ENCODE data around the gene FAM43B. TPM values are rescaled to one million over a fixed set of nuclear protein-coding genes. Genes with fewer than 3 reads are reported as not detected.

The FAM43B gene
- polyA plus RNA-seq, 12 donors = 0.34 to 1.6 (median 0.77) TPM; not detected in 2

- peak; percentile 35 for DNase-seq
Observed at GRCh38 chr1:20589331-20590278, 37.2 kb downstream of the FAM43B start.

- DNase-seq = no peak
Observed at GRCh38 chr1:20590306-20590777, 38.0 kb downstream of the FAM43B start.

GRCh38 chr1:20593756-20594155, 41.4 kb downstream of the FAM43B start:
- DNase-seq = no peak

- no peak for DNase-seq
Observed at GRCh38 chr1:20594746-20595145, 42.4 kb downstream of the FAM43B start.

GRCh38 chr1:20596106-20596505, 43.7 kb downstream of the FAM43B start:
- DNase-seq = no peak

GRCh38 chr1:20597650-20598049, 45.3 kb downstream of the FAM43B start:
- DNase-seq = no peak

- DNase-seq = no peak
Observed at GRCh38 chr1:20600156-20600555, 47.8 kb downstream of the FAM43B start.

GRCh38 chr1:20601129-20601825, 48.9 kb downstream of the FAM43B start:
- DNase-seq = no peak

- no peak for DNase-seq
Observed at GRCh38 chr1:20602851-20603450, 50.6 kb downstream of the FAM43B start.

GRCh38 chr1:20603504-20604464, 51.4 kb downstream of the FAM43B start:
- no peak for DNase-seq

Other genes with a start within 250 kb of the FAM43B start
- 10 to 100 TPM in 2 of 12 donors, 1 to 10 TPM in 9, not detected in 1; 4.8 to 40.8 (median 5.9) TPM for gene CAMK2N1, start 66.4 kb upstream of the FAM43B start, polyA plus RNA-seq (ENCODE audit: insufficient read length in 12 of 12)
- 10 to 100 TPM in 11 of 12 donors, not detected in 1; 14.3 to 22.1 (median 18.6) TPM for gene MUL1, start 44.4 kb upstream of the FAM43B start, polyA plus RNA-seq (ENCODE audit: insufficient read length in 12 of 12)
- gene CDA, start 36.5 kb downstream of the FAM43B start, polyA plus RNA-seq (ENCODE audit: insufficient read length in 12 of 12) = 1 to 10 TPM in 1 of 12 donors, under 1 TPM in 9, not detected in 2; 0.32 to 5.8 (median 0.49) TPM
- gene PINK1, start 80.9 kb downstream of the FAM43B start, polyA plus RNA-seq (ENCODE audit: insufficient read length in 12 of 12) = 10 to 100 TPM in 11 of 12 donors, not detected in 1; 30.7 to 43.5 (median 38.7) TPM
- 100 to 1,000 TPM in 10 of 12 donors, 10 to 100 TPM in 1, not detected in 1; 89.4 to 160 (median 125) TPM for gene DDOST, start 108.8 kb downstream of the FAM43B start, polyA plus RNA-seq (ENCODE audit: insufficient read length in 12 of 12)
- 1 to 10 TPM in 10 of 12 donors, not detected in 2; 1.3 to 4.1 (median 2.5) TPM for gene KIF17, start 165.4 kb downstream of the FAM43B start, polyA plus RNA-seq (ENCODE audit: insufficient read length in 12 of 12)
- gene SH2D5, start 180.1 kb downstream of the FAM43B start, polyA plus RNA-seq (ENCODE audit: insufficient read length in 12 of 12) = under 1 TPM in 10 of 12 donors, not detected in 2; 0.10 to 0.62 (median 0.38) TPM
- gene HP1BP3, start 234.7 kb downstream of the FAM43B start, polyA plus RNA-seq (ENCODE audit: insufficient read length in 12 of 12) = 100 to 1,000 TPM in 11 of 12 donors, not detected in 1; 154 to 334 (median 186) TPM